ENCODE results near the gene C4orf51. TPM values are rescaled to one million over a fixed set of nuclear protein-coding genes. Genes with fewer than 3 reads are reported as not detected.

C4orf51 gene
- total RNA-seq, 4 donors from 2014 or later: not detected

DNA sequence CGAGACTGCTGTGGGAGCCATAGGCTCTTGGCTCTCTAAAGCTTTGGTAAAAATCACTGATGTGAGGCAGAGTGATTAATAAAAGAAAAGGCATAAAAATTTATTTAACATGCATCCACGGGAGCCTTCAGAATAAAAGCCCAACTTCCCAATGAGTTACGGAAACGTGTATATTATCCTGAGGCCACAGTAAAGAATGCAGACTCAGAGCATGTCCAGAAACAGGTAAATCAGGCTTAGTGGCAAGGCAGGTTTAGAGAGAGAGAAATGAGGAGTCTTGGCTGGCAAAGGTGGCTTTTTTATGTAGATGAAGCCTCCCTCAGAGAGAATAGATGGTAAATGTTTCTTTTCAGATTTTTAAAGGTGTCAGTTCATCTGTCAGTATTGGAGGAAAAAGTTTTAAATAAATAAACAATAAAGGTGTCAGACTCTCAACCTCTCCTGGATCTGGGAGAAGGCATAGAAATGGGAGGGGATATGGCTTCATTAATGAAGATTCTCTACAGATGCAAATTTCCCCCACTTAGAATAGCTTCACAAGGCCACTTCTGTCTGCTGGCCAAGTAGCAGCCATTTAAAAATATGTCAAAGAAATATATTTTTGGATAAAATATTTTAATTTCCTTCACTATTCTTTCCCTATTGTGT, 24.0 kb downstream of the C4orf51 start:
- TF ChIP-seq, protein P1, sequence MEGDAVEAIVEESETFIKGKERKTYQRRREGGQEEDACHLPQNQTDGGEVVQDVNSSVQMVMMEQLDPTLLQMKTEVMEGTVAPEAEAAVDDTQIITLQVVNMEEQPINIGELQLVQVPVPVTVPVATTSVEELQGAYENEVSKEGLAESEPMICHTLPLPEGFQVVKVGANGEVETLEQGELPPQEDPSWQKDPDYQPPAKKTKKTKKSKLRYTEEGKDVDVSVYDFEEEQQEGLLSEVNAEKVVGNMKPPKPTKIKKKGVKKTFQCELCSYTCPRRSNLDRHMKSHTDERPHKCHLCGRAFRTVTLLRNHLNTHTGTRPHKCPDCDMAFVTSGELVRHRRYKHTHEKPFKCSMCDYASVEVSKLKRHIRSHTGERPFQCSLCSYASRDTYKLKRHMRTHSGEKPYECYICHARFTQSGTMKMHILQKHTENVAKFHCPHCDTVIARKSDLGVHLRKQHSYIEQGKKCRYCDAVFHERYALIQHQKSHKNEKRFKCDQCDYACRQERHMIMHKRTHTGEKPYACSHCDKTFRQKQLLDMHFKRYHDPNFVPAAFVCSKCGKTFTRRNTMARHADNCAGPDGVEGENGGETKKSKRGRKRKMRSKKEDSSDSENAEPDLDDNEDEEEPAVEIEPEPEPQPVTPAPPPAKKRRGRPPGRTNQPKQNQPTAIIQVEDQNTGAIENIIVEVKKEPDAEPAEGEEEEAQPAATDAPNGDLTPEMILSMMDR (IDR thresholded peaks at IDR 0.05): no peak
- no peak for TF ChIP-seq POLR2A (IDR thresholded peaks at IDR 0.05)
- Histone ChIP-seq H3K27ac (no peak overlapping the region), H3K9me3 (no peaks in the 10 kb centered on the region), H3K27me3 (no peaks in the 10 kb centered on the region), H3K4me3 (no peak overlapping the region), H3K36me3 (no peaks in the 10 kb centered on the region), H3K4me1 (no peaks in the 10 kb centered on the region)
- intact Hi-C loops (cut with DNase I; ENCODE audit: low total_unique reads): no loop called here
- no peak for DNase-seq

DNA sequence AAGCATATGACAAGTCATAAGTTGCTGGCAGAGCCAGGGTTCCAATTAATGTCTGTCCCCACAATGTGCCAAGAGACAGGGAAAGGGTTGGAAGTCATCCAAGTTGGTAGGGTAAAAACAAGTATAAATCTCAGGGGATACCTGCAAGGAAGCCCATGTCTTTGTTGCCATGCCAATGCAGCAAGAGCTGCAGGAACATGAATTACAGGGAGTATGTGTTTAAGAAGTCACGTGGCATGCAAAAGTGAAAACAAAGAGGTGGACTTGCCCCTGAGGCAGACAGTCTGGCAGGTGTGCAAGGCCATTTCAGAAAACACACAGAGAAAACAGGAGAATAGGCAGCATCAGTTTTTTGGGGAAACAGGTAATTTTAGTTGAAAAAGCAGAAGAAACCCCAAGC, 29.4 kb downstream of the C4orf51 start:
- TF ChIP-seq POLR2A (IDR thresholded peaks at IDR 0.05): no peak
- TF ChIP-seq, protein P1 (IDR thresholded peaks at IDR 0.05): no peak
- H3K9me3 ChIP-seq: peaks cover 0 to 11% of the 10 kb centered on the region in 2 donors
- H3K4me1 ChIP-seq: no peaks in the 10 kb centered on the region
- no peak for DNase-seq
- no peaks in the 10 kb centered on the region for H3K36me3 ChIP-seq
- no peaks in the 10 kb centered on the region for H3K27me3 ChIP-seq
- no peak overlapping the region for H3K27ac ChIP-seq
- intact Hi-C loops (cut with DNase I; ENCODE audit: low total_unique reads): no loop called here
- no peak overlapping the region for H3K4me3 ChIP-seq

DNA sequence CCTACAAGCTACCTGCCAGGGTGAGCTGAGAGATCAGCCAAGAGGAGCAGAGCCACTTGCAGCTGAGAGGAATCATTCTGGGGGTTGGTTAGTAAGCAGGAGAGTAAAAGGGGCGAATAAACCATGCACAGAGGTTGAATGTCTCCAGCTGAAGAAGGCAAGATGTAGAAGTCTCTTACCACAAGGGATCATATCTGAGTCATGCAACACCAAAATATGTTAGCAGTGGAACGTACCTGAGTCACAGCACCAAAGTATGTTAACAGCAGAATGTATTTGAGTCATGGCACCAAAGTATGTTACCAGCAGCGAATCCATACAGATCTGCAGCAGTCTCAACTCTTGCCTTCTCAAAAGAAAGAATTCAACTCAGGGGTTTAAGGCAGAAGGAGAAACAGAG, 29.9 kb downstream of the C4orf51 start:
- H3K36me3 ChIP-seq: no peaks in the 10 kb centered on the region
- DNase-seq: no peak
- H3K4me1 ChIP-seq: no peaks in the 10 kb centered on the region
- intact Hi-C loops (cut with DNase I; ENCODE audit: low total_unique reads): no loop called here
- no peaks in the 10 kb centered on the region for H3K27me3 ChIP-seq
- TF ChIP-seq POLR2A (IDR thresholded peaks at IDR 0.05): no peak
- TF ChIP-seq, protein P1 (IDR thresholded peaks at IDR 0.05): no peak
- H3K9me3 ChIP-seq: peaks cover 0 to 11% of the 10 kb centered on the region in 2 donors
- no peak overlapping the region for H3K27ac ChIP-seq
- H3K4me3 ChIP-seq: no peak overlapping the region

DNA sequence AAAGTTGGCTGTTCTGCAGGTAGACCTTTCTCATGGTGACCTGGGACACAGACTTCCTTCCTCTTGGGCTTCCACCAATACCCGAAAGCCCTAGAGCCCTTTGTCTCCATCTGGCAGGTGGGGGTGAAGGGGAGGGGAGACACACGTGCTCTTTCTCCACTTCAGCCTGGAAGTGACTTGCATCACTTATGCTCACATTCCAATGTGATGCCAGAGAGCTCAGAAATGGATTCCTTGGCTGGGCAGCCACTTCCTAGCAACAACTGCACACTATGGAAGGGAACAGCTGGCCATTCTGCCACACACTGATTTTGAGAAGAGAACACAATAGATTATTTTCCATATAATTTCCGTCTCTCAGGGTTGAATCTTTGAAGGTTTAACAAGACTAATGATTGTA, 36.3 kb downstream of the C4orf51 start:
- TF ChIP-seq, protein P1 (IDR thresholded peaks at IDR 0.05): no peak
- TF ChIP-seq POLR2A (IDR thresholded peaks at IDR 0.05): no peak
- peaks cover 0 to under 1% of the 10 kb centered on the region in 2 donors for H3K9me3 ChIP-seq
- no peak for DNase-seq
- no peak overlapping the region for H3K27ac ChIP-seq
- no peaks in the 10 kb centered on the region for H3K27me3 ChIP-seq
- no peaks in the 10 kb centered on the region for H3K36me3 ChIP-seq
- no peak overlapping the region for H3K4me3 ChIP-seq
- intact Hi-C loops (cut with DNase I; ENCODE audit: low total_unique reads): no loop called here
- H3K4me1 ChIP-seq: no peaks in the 10 kb centered on the region

DNA sequence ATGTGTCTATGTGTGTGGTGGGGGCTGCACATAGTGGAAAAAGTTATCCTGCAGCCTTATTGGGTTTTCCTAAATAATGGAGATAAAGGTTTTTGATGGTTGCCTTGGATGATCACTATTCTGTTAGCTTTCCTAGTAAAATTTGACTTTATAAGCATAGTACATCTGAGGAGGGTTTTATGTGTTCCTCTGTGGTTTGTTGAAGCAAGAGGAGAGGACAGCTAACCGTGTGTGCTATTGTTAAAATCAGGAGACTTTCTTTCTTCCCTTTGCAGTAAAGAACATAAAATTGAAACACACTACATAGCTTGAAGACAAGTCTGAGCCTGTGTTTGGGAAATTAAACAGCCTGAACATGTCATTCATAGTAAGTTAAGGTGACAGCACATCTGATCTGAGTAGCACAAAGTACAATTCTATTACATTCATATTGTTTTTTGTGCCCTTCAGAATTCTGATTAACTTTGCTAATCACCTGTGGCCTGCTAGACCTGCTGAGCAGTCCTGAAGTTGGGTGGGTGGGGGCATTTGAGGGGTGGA, 36.8 kb downstream of the C4orf51 start:
- Histone ChIP-seq H3K4me3 (no peak overlapping the region), H3K4me1 (no peaks in the 10 kb centered on the region), H3K27ac (no peak overlapping the region), H3K36me3 (no peaks in the 10 kb centered on the region), H3K9me3 (no peaks in the 10 kb centered on the region), H3K27me3 (no peaks in the 10 kb centered on the region)
- intact Hi-C loops (cut with DNase I; ENCODE audit: low total_unique reads): no loop called here
- TF ChIP-seq, protein P1 (IDR thresholded peaks at IDR 0.05): no peak
- no peak for TF ChIP-seq POLR2A (IDR thresholded peaks at IDR 0.05)
- DNase-seq: no peak

Measured in uterus (tissue), 4 donors.